D341Med (cell line): ENCODE measurements around the gene TCF23.
"Not testable (repeated sequence)": the region's sequence is repeated elsewhere in the genome, so short reads cannot be mapped to it uniquely, and the experiment has no call there.

Source experiments
- DNase-seq: peaks from one replicate; pipeline ENCODE4 v3.0.0; 2012; ENCODE audit warnings: low spot score

The TCF23 gene

DNA sequence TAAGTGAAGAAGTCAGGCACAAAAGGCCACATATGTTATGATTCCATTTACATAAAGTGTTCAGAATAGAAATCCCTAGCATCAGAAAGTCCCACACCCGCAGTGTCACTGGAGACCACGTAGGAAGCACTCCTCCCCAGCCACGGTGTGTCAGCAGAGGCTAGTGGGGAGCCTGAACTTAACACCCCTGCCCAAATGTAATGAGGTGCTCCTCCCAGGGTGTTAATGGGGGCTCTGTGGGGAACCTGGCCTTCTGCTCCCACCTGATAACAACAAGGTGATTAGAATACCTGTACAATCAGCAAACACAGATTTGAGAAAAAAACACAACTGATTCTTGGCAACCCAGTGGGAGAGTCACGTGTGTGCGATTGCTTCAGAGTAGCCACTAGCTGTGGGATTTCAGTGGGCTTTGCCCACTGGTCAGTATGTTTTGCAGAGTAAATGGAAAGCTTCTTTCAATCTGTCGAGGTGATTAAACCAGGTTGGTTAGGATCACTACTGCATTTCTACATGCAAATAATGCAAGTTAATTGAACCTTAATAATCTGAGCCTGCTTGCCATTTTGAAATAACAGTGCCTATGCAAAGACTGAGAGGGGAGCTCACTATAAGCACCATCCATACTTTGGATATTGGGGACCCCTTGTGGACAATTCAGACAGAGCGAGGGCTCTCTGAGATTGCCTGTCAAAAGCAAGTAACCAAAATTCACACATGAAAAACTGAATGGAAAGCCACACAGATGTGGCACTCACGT, 42.4 kb downstream of the TCF23 start:
- DNase-seq: peak; percentile 65

DNA sequence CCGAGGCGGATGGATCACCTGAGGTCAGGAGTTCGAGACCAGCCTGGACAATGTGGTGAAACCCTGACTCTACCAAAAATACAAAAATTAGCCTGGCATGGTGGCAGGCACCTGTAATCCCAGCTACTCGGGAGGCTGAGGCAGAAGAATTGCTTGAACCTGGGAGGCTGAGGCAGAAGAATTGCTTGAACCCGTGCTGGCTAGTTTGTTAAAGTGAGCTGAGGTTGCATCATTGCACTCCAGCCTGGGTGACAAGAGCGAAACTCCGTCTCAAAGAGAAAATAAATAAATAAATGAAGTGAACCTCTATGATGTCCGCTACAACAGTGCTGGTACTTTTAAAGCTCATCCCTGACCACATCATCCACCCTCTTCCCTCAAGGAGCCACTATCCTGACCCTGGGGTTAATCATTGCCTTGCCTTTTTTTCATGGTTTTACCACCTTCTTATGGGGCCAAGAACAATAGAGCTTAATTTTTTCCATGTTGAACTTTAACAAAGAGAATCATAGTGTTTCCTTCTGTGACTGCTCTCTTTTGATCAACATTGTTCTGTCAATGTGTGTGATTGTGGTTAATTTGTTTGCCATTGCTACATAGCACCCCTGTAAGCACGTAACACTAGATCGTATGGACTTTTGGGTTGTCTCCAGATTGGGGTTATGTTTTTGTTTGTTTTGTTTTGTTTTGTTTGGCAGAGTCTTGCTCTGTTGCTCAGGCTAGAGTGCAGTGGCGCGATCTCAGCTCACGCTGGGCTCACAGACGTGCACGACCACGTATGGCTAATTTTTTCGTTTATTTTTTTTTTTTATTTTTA, 45.9 kb downstream of the TCF23 start:
- no peak for DNase-seq

DNA sequence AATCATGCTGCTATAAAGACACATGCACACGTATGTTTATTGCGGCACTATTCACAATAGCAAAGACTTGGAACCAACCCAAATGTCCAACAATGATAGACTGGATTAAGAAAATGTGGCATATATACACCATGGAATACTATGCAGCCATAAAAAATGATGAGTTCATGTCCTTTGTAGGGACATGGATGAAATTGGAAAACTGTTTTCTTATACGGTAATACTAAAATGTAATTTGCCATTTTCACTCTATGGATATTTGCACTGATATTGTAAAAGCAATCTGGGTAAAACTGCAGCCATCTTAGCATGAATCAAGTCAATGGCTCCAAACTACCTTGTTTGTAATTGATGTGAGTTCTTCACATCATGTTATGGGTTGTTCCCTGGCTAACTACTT, 47.0 kb downstream of the TCF23 start:
- not testable (repeated sequence) for DNase-seq

DNA sequence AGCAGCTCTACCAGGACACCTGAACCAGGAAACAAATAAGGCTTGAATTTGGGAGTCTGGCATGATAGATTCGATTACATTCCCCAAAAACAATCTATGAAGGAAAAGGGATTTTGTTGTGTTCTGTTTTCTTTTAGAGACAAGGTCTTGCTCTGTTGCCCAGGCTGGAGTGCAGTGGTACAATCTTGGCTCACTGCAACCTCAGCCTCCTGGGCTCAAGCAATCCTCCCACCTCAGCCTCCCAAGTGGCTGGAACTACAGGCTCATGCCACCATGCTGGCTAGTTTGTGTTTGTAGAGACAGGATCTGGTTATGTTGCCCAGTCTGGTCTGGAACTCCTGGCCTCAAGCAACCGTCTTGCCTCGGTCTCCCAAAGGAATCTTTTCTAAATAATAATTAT, 49.3 kb downstream of the TCF23 start:
- not testable (repeated sequence) for DNase-seq

DNA sequence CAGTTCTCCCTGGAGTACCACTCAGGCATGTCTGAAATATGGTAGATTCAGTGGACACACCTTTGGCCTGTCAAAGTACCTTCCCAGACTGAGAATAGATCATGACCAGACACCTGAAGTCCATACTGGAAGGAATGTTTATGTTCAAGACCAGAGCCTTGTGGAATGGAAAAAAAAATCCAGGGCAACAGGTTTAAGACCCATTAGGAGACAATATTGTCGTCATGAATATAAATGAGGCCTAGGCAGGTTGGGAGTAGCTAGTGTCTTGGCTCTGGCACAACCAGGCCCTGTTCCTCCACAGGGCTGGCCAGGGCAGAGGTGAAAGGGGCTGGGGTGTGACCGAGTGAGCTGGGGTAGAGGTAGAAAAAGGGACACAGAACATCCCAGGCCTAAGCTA, 49.8 kb downstream of the TCF23 start:
- no peak for DNase-seq

DNA sequence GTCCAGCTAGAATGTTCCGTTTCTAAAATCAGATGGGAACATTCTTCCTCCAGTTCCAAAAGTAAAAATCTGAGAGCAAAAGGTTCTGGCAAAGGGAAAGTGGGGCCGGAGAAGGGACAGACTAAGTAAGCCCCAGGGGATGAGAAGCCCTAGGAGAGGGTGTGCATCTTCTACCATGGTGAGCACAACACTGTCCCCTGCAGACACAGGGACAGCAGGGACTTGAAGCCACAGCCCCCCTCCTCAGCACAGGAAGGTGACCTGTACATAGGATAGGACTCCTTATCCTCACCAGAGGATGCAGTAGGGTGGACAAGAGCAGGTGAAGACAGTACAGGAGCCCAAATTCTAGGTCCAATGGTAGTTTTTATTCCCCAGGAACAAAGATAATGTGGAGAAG, 50.4 kb downstream of the TCF23 start:
- DNase-seq: no peak

DNA sequence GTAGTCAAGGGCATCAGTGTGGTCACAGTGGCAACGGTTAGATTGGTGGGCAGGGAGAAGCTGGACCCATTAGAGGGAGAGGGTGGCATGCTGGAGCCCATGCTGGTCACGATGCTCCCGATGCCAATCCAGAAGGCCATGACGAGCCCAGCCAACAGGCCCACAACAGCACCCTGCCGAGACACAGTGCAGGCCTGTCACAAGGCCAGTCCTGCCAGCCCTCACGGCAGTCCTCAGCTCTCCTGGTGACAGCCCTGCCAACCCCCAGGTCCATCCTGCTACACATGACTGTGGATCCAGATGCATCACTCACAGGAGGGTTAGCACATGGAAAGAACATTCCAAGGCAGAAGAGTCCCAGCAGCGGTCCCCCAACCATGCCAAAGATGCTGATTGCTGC, 52.9 kb downstream of the TCF23 start:
- no peak for DNase-seq

DNA sequence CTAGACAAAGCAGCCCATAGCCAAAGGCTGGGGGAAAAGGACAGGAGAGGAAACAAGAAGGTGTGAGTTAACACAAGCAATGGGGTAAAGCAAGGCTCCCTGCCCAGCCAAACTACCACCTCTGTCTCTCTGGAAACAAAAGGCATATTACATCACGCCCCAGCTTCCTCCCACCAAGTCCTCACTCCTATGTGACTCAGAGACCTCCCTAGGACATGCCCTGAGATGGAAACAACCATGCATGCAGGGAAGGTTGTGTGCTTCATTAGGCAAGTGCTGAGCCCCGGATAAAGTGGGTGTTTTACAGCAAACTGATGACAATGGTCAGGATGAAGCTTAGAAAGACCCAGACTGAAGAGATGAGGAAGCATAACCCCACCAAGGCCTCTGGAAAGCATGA, 54.0 kb downstream of the TCF23 start:
- DNase-seq: no peak

DNA sequence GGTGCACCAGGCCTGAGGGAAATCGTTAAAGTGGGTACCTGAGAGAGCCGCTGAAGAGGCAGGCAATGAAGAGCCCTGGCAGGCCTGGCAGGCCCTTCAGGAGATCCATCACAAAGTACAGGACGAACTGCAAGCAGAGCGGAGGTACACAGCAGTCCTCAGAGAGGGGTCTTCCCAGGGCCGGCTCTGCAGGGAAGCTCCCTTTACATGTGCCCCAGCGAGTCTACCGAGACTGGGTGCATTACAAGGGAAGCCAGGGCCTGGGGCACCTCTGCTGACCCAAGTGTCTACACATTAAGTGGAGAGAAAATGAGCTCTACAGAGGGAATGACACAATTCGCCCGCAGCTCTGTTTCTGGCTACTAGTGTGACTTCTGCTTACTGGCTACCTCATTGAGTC, 54.9 kb downstream of the TCF23 start:
- no peak for DNase-seq

DNA sequence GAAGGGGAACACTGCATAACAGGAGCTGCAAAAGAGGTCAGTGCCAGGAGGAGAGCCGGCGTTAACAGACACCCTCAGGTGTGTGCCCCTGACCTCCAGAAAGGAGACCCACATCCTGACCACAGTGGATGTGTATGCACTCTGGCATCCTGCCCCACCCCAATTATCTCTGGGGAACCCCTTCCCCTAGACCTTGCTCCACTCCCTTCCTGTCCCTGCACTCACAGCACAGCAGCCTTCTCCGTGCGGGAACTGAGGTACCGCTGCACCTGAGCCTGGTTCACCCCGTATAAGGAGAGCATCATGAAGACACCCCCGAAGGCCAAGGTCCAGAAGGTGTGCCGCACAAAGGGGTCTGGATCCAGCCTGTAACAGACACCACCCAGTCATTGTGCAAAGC, 55.8 kb downstream of the TCF23 start:
- DNase-seq: no peak

DNA sequence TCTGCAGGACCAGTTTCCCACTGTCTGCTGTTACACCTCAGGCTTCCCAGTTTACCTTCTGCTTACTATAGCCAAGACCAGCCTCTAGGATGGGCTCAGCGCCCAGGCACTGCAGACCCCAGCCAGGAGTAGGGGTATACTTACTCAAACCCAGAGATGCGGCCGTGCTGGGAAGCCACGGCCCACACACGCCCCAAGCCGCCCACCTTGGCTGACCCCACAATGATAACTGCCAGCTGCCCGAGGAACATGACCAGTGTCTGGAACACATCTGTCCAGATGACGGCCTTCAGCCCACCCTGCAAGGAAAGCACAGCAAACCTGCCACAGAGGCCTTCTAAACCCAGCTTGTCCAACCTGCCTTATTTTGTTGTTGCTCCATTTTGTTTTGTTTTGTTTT, 56.4 kb downstream of the TCF23 start:
- DNase-seq: no peak

DNA sequence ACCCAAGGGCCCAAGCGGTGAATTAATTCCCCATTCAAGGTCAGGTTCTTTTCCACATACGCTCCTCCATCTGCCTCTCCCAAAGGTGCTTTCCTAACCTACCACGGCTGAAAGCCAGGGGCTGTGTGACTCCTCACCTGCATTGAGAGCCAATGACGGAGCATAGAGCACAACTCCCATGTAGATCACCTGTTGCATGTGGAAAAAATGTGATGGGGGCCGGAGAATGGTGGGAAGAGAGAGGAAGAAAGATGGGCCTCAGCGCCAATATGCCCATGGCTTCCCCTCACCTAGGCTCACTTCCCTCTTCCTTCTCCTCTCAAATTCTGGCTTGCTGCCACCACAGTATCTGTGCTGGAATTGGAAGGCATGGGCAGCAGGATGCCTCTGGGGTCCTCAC, 57.5 kb downstream of the TCF23 start:
- DNase-seq: no peak
